Measurements from ENCODE around the gene SLC39A9.

GRCh38 chr14:69501423-69501838 is 102.9 kb downstream of the SLC39A9 start:
- TF ChIP-seq CTCF (IDR thresholded peaks at IDR 0.05) (no peak), ATF1 (CRISPR knock-in tag; IDR thresholded peaks at IDR 0.05) (no peak), SP1 (CRISPR knock-in tag; conservative IDR thresholded peaks at IDR 0.05) (no peak), CREB1 (CRISPR knock-in tag; IDR thresholded peaks at IDR 0.05) (no peak), FOXJ3 (CRISPR knock-in tag; IDR thresholded peaks at IDR 0.05; ENCODE audit: borderline replicate concordance) (no peak), STAT6 (CRISPR knock-in tag; conservative IDR thresholded peaks at IDR 0.05; ENCODE audit: low read depth) (no peak), ATF2 (CRISPR knock-in tag; IDR thresholded peaks at IDR 0.05; ENCODE audit: borderline replicate concordance, low read depth) (no peak), USF2 (CRISPR knock-in tag; IDR thresholded peaks at IDR 0.05) (no peak), NR2C2 (CRISPR knock-in tag; IDR thresholded peaks at IDR 0.05) (no peak), TEAD4 (CRISPR knock-in tag; IDR thresholded peaks at IDR 0.05) (no peak), E2F5 (CRISPR knock-in tag; IDR thresholded peaks at IDR 0.05) (no peak), USF1 (CRISPR knock-in tag; IDR thresholded peaks at IDR 0.05) (no peak), NR1H2 (CRISPR knock-in tag; IDR thresholded peaks at IDR 0.05) (no peak), CBFB (CRISPR knock-in tag; IDR thresholded peaks at IDR 0.05; ENCODE audit: low read depth) (no peak)
